Liver (tissue), 9 donors: ENCODE data around the gene LIMCH1. TPM values are rescaled to one million over a fixed set of nuclear protein-coding genes. Genes with fewer than 3 reads are reported as not detected.

ENCODE experiments used
- DNase-seq: peaks from one replicate; pipeline ENCODE4 v3.0.0-alpha.2; 2017; ENCODE audit warnings: low spot score
- H3K27ac ChIP-seq, 2 donors: one replicate each; pipeline ENCODE4 v1.7.0; 2013; ENCODE audit warnings: inconsistent platforms in 2 of 2, low read length in 2 of 2, control low read depth in 1 of 2, low read depth in 1 of 2, mild to moderate bottlenecking in 1 of 2
- H3K27me3 ChIP-seq, 4 donors: one replicate each; pipeline versions ENCODE4 v1.6.1 to v1.7.0; 2013; ENCODE audit warnings: low read length in 3 of 4, inconsistent platforms in 1 of 4, mild to moderate bottlenecking in 1 of 4, moderate library complexity in 1 of 4; ENCODE audit not compliant: control insufficient read depth in 4 of 4, insufficient read depth in 4 of 4
- H3K36me3 ChIP-seq, 4 donors: one replicate each; pipeline versions ENCODE4 v1.6.1 to v1.7.0; 2013; ENCODE audit warnings: low read length in 3 of 4, mild to moderate bottlenecking in 3 of 4, low read depth in 1 of 4, moderate library complexity in 1 of 4; ENCODE audit not compliant: control insufficient read depth in 4 of 4, insufficient read depth in 3 of 4
- H3K4me1 ChIP-seq, 4 donors: one replicate each; pipeline versions ENCODE4 v1.6.1 to v1.7.0; 2013; ENCODE audit warnings: low read length in 3 of 4, mild to moderate bottlenecking in 3 of 4, moderate library complexity in 1 of 4; ENCODE audit not compliant: control insufficient read depth in 4 of 4, insufficient read depth in 4 of 4
- H3K4me3 ChIP-seq, 3 donors: one replicate each; pipeline versions ENCODE4 v1.6.1 to v1.7.0; 2013; ENCODE audit warnings: low read length in 3 of 3, control low read depth in 1 of 3, low read depth in 1 of 3, mild to moderate bottlenecking in 1 of 3
- H3K9ac ChIP-seq, 2 donors: one replicate each; pipeline ENCODE4 v1.7.0; 2013; ENCODE audit warnings: low read length in 2 of 2, mild to moderate bottlenecking in 2 of 2, moderate library complexity in 2 of 2, control low read depth in 1 of 2, low read depth in 1 of 2
- H3K9me3 ChIP-seq, 4 donors: one replicate each; pipeline versions ENCODE4 v1.6.1 to v1.7.0; 2013; ENCODE audit warnings: low read length in 3 of 4; ENCODE audit not compliant: control insufficient read depth in 4 of 4
- EGR1 ChIP-seq, 2 donors: IDR thresholded peaks; 2 replicates each; pipeline ENCODE4 v1.6.1; 2016 to 2018; ENCODE audit warnings: antibody characterized with exemption in 2 of 2, low read depth in 2 of 2
- FOXA1 ChIP-seq: IDR thresholded peaks from 2 replicates; pipeline ENCODE4 v1.6.1; 2016; ENCODE audit warnings: antibody characterized with exemption
- FOXA2 ChIP-seq: IDR thresholded peaks from 2 replicates; pipeline ENCODE4 v1.6.1; 2016; ENCODE audit warnings: antibody characterized with exemption
- HNF4A ChIP-seq, 2 donors: conservative IDR thresholded peaks; 2 replicates each; pipeline ENCODE4 v1.6.1; 2016; ENCODE audit warnings: antibody characterized with exemption in 2 of 2, mild to moderate bottlenecking in 2 of 2
- HNF4G ChIP-seq: IDR thresholded peaks from 2 replicates; pipeline ENCODE4 v1.6.1; 2016; ENCODE audit warnings: antibody characterized with exemption
- JUND ChIP-seq, 2 donors: IDR thresholded peaks; 2 replicates each; pipeline ENCODE4 v1.6.1; 2016; ENCODE audit warnings: antibody characterized with exemption in 2 of 2
- RAD21 ChIP-seq, 2 donors: IDR thresholded peaks; 2 replicates each; pipeline ENCODE4 v1.6.1; 2016; ENCODE audit warnings: antibody characterized with exemption in 2 of 2, mild to moderate bottlenecking in 2 of 2
- RXRA ChIP-seq, 2 donors: IDR thresholded peaks; 2 replicates each; pipeline ENCODE4 v1.6.1; 2017 to 2018; ENCODE audit warnings: antibody characterized with exemption in 2 of 2, mild to moderate bottlenecking in 1 of 2
- YY1 ChIP-seq: IDR thresholded peaks from 2 replicates; pipeline ENCODE4 v1.6.1; 2016; ENCODE audit warnings: antibody characterized with exemption, mild to moderate bottlenecking
- WGBS: extraction: QIAGEN DNeasy Blood & Tissue Kit; methylation state at CpG from one replicate; pipeline ENCODE4 v1.1.7; 2013; 5-methylcytosine and 5-hydroxymethylcytosine counted together
- polyA plus RNA-seq, 2 donors: library from polyadenylated mRNA; stranded (reverse) in 1 of 2; unstranded in 1 of 2; fragments of 200-250 nt in 1 of 2; fragments of >200 nt in 1 of 2; fragmentation: Nextera tagmentation in 1 of 2; extraction: Ambion mirVana in 1 of 2; gene quantifications; one replicate each; pipeline versions ENCODE4 v1.2.1 to v1.2.3, GENCODE V29; 2013 to 2015
- total RNA-seq, 2 donors: library from RNA; depleted of rRNA; stranded (reverse); fragments of >200 nt; gene quantifications; one replicate each; pipeline ENCODE4 v1.2.3, GENCODE V29; 2014
- TF ChIP-seq, protein P1 (sequence below): IDR thresholded peaks from 2 replicates; pipeline ENCODE4 v1.6.1; 2016; ENCODE audit warnings: antibody characterized with exemption
- TF ChIP-seq, protein P2 (sequence below): fragments of 150-350 bp; IDR thresholded peaks from 2 replicates; pipeline ENCODE4 v1.5.1; 2017; ENCODE audit warnings: improper control_type of control experiment, low read depth, low read length; ENCODE audit not compliant: missing input control
- TF ChIP-seq, protein P3 (sequence below): IDR thresholded peaks from 2 replicates; pipeline ENCODE4 v1.6.1; 2016; ENCODE audit warnings: antibody characterized with exemption
- TF ChIP-seq, protein P4 (sequence below): IDR thresholded peaks from 2 replicates; pipeline ENCODE4 v1.6.1; 2016; ENCODE audit warnings: antibody characterized with exemption, mild to moderate bottlenecking
- donor health status: healthy.
- donor health status: healthy.
- donor health status: healthy.
- donor health status: healthy.
- donor health status: healthy.

The LIMCH1 gene
- total and polyA plus RNA-seq, 4 donors = 2.0 to 30.6 (median 8.1) TPM

DNA sequence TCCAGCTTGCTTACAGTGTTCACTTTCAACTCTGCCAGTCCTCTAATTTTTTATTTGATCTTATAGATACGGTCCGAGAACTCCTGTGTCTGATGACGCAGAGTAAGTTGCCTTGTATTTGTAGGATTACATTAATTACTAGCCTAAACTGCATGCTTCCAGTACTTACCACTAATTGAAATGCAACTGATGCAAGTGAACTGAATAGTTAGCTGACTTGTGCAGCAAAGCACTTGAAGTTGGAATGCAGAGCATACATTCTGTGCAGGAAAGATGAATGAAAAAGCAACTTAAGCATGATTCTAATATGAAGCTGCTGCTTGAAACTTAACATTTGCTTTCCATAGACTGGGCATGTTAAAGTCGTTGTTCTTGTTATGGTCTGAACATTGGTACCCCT lies 100.9 kb downstream of the LIMCH1 start:
- H3K27me3 ChIP-seq = no peaks in the 10 kb centered on the region
- H3K36me3 ChIP-seq = peaks cover 0 to 3% (median 0%) of the 10 kb centered on the region in 4 donors
- peaks cover 0 to under 1% (median 0%) of the 10 kb centered on the region in 4 donors for H3K4me1 ChIP-seq
- WGBS = 91% methylated on average over 4 of the region's 4 CpGs
- H3K9me3 ChIP-seq = no peaks in the 10 kb centered on the region
- DNase-seq = no peak
- H3K27ac ChIP-seq = no peak overlapping the region
- no peak overlapping the region for H3K4me3 ChIP-seq
- TF ChIP-seq YY1 = no peak
- TF ChIP-seq, protein P1, sequence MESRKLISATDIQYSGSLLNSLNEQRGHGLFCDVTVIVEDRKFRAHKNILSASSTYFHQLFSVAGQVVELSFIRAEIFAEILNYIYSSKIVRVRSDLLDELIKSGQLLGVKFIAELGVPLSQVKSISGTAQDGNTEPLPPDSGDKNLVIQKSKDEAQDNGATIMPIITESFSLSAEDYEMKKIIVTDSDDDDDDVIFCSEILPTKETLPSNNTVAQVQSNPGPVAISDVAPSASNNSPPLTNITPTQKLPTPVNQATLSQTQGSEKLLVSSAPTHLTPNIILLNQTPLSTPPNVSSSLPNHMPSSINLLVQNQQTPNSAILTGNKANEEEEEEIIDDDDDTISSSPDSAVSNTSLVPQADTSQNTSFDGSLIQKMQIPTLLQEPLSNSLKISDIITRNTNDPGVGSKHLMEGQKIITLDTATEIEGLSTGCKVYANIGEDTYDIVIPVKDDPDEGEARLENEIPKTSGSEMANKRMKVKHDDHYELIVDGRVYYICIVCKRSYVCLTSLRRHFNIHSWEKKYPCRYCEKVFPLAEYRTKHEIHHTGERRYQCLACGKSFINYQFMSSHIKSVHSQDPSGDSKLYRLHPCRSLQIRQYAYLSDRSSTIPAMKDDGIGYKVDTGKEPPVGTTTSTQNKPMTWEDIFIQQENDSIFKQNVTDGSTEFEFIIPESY = no peak
- no peak for TF ChIP-seq EGR1 (IDR thresholded peaks at IDR 0.05; ENCODE audit: low read depth in 2 of 2)
- TF ChIP-seq FOXA1 = no peak
- no peak overlapping the region for H3K9ac ChIP-seq

DNA sequence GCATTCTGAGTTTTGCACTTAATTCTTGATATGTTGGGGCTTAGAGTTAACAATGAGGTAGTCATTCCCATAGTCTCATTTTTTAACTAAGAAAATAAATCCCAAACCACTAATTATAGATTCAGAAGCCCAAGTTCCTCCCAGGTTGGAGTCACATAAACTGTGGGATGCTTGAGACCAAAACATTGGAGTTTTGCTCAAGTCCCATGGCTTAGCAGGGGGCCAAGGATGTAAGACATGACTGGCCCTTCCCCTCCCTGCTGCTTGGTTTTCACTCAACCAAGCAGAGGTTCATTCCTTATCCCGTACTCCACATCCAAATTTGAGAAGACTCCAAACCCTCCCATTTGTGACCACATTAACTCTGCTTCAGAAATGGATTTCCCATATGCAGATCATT lies 101.3 kb downstream of the LIMCH1 start:
- TF ChIP-seq YY1 (no peak), HNF4G (no peak), FOXA1 (no peak), HNF4A (conservative IDR thresholded peaks at IDR 0.05) (no peak)
- TF ChIP-seq, protein P2, sequence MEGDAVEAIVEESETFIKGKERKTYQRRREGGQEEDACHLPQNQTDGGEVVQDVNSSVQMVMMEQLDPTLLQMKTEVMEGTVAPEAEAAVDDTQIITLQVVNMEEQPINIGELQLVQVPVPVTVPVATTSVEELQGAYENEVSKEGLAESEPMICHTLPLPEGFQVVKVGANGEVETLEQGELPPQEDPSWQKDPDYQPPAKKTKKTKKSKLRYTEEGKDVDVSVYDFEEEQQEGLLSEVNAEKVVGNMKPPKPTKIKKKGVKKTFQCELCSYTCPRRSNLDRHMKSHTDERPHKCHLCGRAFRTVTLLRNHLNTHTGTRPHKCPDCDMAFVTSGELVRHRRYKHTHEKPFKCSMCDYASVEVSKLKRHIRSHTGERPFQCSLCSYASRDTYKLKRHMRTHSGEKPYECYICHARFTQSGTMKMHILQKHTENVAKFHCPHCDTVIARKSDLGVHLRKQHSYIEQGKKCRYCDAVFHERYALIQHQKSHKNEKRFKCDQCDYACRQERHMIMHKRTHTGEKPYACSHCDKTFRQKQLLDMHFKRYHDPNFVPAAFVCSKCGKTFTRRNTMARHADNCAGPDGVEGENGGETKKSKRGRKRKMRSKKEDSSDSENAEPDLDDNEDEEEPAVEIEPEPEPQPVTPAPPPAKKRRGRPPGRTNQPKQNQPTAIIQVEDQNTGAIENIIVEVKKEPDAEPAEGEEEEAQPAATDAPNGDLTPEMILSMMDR = no peak
- H3K27me3 ChIP-seq = no peaks in the 10 kb centered on the region
- no peak overlapping the region for H3K4me3 ChIP-seq
- DNase-seq = no peak
- H3K9ac ChIP-seq = no peak overlapping the region
- 98% methylated on average over 1 of the region's 1 CpG for WGBS
- H3K9me3 ChIP-seq = no peaks in the 10 kb centered on the region
- peaks cover 0 to 5% (median 1%) of the 10 kb centered on the region in 4 donors for H3K4me1 ChIP-seq
- no peak overlapping the region for H3K27ac ChIP-seq
- peaks cover 0 to 3% (median 0%) of the 10 kb centered on the region in 4 donors for H3K36me3 ChIP-seq

DNA sequence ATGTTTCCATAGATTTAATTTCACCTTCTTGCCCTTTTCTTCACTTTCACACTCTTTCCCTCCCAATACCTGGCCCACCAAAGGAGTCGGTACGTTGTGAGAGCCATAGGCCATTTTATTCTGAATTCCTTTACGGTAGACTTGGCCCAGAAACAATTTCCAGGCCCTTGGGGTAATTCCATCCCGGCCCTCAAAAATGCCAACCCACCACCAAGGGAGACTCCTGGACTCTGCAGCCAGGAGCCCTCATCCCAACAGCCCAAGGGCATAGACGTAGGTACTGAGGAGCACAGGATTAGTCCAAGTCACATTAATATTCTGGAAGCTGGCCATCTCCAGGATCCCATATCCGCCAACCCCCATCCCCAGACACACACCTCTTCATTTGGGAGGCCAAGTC lies 102.9 kb downstream of the LIMCH1 start:
- no peaks in the 10 kb centered on the region for H3K9me3 ChIP-seq
- no peak for DNase-seq
- H3K9ac ChIP-seq = no peak overlapping the region
- H3K27ac ChIP-seq = no peak overlapping the region
- peaks cover 0 to 6% (median 3%) of the 10 kb centered on the region in 4 donors for H3K4me1 ChIP-seq
- WGBS = 93% methylated on average over 6 of the region's 6 CpGs
- H3K27me3 ChIP-seq = no peaks in the 10 kb centered on the region
- no peak for TF ChIP-seq HNF4A (conservative IDR thresholded peaks at IDR 0.05)
- TF ChIP-seq HNF4G = no peak
- TF ChIP-seq EGR1 (IDR thresholded peaks at IDR 0.05; ENCODE audit: low read depth in 2 of 2) = no peak
- TF ChIP-seq, protein P2 = no peak
- no peak for TF ChIP-seq RAD21 (IDR thresholded peaks at IDR 0.05)
- no peak for TF ChIP-seq FOXA2
- no peak for TF ChIP-seq FOXA1
- TF ChIP-seq, protein P3, sequence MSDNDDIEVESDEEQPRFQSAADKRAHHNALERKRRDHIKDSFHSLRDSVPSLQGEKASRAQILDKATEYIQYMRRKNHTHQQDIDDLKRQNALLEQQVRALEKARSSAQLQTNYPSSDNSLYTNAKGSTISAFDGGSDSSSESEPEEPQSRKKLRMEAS = no peak
- TF ChIP-seq, protein P1 = no peak
- no peak for TF ChIP-seq RXRA (IDR thresholded peaks at IDR 0.05)
- no peak for TF ChIP-seq YY1
- TF ChIP-seq, protein P4, sequence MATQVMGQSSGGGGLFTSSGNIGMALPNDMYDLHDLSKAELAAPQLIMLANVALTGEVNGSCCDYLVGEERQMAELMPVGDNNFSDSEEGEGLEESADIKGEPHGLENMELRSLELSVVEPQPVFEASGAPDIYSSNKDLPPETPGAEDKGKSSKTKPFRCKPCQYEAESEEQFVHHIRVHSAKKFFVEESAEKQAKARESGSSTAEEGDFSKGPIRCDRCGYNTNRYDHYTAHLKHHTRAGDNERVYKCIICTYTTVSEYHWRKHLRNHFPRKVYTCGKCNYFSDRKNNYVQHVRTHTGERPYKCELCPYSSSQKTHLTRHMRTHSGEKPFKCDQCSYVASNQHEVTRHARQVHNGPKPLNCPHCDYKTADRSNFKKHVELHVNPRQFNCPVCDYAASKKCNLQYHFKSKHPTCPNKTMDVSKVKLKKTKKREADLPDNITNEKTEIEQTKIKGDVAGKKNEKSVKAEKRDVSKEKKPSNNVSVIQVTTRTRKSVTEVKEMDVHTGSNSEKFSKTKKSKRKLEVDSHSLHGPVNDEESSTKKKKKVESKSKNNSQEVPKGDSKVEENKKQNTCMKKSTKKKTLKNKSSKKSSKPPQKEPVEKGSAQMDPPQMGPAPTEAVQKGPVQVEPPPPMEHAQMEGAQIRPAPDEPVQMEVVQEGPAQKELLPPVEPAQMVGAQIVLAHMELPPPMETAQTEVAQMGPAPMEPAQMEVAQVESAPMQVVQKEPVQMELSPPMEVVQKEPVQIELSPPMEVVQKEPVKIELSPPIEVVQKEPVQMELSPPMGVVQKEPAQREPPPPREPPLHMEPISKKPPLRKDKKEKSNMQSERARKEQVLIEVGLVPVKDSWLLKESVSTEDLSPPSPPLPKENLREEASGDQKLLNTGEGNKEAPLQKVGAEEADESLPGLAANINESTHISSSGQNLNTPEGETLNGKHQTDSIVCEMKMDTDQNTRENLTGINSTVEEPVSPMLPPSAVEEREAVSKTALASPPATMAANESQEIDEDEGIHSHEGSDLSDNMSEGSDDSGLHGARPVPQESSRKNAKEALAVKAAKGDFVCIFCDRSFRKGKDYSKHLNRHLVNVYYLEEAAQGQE = no peak
- TF ChIP-seq JUND (IDR thresholded peaks at IDR 0.05) = no peak
- peaks cover 0 to 1% (median 0%) of the 10 kb centered on the region in 4 donors for H3K36me3 ChIP-seq
- no peak overlapping the region for H3K4me3 ChIP-seq
